ENCODE data around the gene NOC4L. TPM values are rescaled to one million over a fixed set of nuclear protein-coding genes. Genes with fewer than 3 reads are reported as not detected.

The NOC4L gene
- total RNA-seq, 1 experiment from 2014 or later = 36.5 TPM

- Histone ChIP-seq H3K79me1 (ENCODE audit: insufficient read depth, low read depth, low read length, poor library complexity, severe bottlenecking) (no peaks in the 10 kb centered on the region), H3T11ph (ENCODE audit: low read length) (no peak overlapping the region), H3K23me2 (ENCODE audit: insufficient read length, low read depth, low read length, poor library complexity, severe bottlenecking) (no peaks in the 10 kb centered on the region), H4K8ac (replicated peaks; ENCODE audit: insufficient read length, low read depth, low read length) (no peak overlapping the region), H3K23ac (ENCODE audit: insufficient read length, low read depth, low read length) (no peak overlapping the region), H3K27me3 (ENCODE audit: insufficient read depth, low read length) (peaks cover 8% of the 10 kb centered on the region; the same call in 1 of the 2 replicates), H2AK5ac (ENCODE audit: insufficient read length, low read length) (no peak overlapping the region), H2BK120ac (ENCODE audit: low read depth, low read length, poor library complexity, severe bottlenecking) (no peak overlapping the region), H3K56ac (ENCODE audit: insufficient read length, low read depth, low read length) (no peak overlapping the region), H2BK12ac (ENCODE audit: insufficient read length, low read depth, low read length) (no peak overlapping the region), H3K9ac (ENCODE audit: extremely low read depth, insufficient read length, low read length) (no peak overlapping the region), H3K4ac (ENCODE audit: low read depth, low read length) (no peak overlapping the region), H2BK15ac (ENCODE audit: low read depth, low read length) (no peak overlapping the region), H3K18ac (ENCODE audit: insufficient read length, low read depth, low read length) (no peak overlapping the region), H3K79me2 (ENCODE audit: insufficient read depth, low read length) (no peaks in the 10 kb centered on the region), H4K5ac (ENCODE audit: insufficient read length, low read depth, low read length) (no peak overlapping the region), H3K27ac (ENCODE audit: insufficient read length, low read depth, low read length) (no peak overlapping the region), H2BK20ac (ENCODE audit: low read depth, low read length, poor library complexity, severe bottlenecking) (no peak overlapping the region), H4K20me1 (ENCODE audit: control insufficient read depth, insufficient read depth, insufficient read length) (no peaks in the 10 kb centered on the region), H2BK5ac (ENCODE audit: insufficient read length, low read length) (no peak overlapping the region), H3K14ac (ENCODE audit: insufficient read depth, low read length) (no peak overlapping the region), H2AFZ (ENCODE audit: low read length) (no peak overlapping the region), H4K91ac (ENCODE audit: insufficient read length, low read depth, low read length) (no peak overlapping the region), H3K4me1 (ENCODE audit: insufficient read depth, low read length) (no peaks in the 10 kb centered on the region), H3K9me3 (ENCODE audit: control insufficient read depth, low read depth, low read length) (no peaks in the 10 kb centered on the region), H3K4me2 (ENCODE audit: insufficient read depth, insufficient read length, low read length) (no peak overlapping the region)
- Mint-ChIP-seq H3K27me3 (ENCODE audit: low read depth) (peaks cover 77% of the 10 kb centered on the region), H3K36me3 (ENCODE audit: insufficient read depth in 1 of 3, low read depth in 3 of 3) (no peaks in the 10 kb centered on the region), H3K9me3 (no peaks in the 10 kb centered on the region), H3K4me1 (no peaks in the 10 kb centered on the region; a peak in 1 of 4 replicates), H3K27ac (no peak overlapping the region), H3K4me3 (no peak overlapping the region)
- no peak for DNase-seq
- no CpG with 5 or more reads among the region's 19 CpGs for WGBS (ENCODE audit: extremely low coverage, insufficient read length, low lambda C conversion rate)
- TF ChIP-seq CTCF (conservative IDR thresholded peaks at IDR 0.05) = no peak
Measured at GRCh38 chr12:132200800-132201199, 56.5 kb downstream of the NOC4L start.
